ENCODE data around the gene CIAO3.

CIAO3 gene

GRCh38 chr16:711548-712320, 29.1 kb downstream of the CIAO3 start:
- Histone ChIP-seq H3K4me3 (ENCODE audit: extremely low read depth, insufficient read depth, low read length, poor library complexity, severe bottlenecking) (no peak overlapping the region), H3K9me3 (ENCODE audit: control insufficient read depth, low read length) (no peaks in the 10 kb centered on the region), H3K4me1 (ENCODE audit: control insufficient read depth, insufficient read depth, low read length, poor library complexity, severe bottlenecking) (peaks cover 18% of the 10 kb centered on the region), H3K36me3 (ENCODE audit: control insufficient read depth, insufficient read depth, low read length) (no peaks in the 10 kb centered on the region), H3K27ac (ENCODE audit: low read depth, low read length, severe bottlenecking) (no peak overlapping the region)
- 8 to 40% methylated on average over 5 to 19 of the region's 25 CpGs for WGBS, 2 experiments (ENCODE audit: insufficient coverage in 2 of 2)

- H3K4me3 ChIP-seq (ENCODE audit: extremely low read depth, insufficient read depth, low read length, poor library complexity, severe bottlenecking): no peak overlapping the region
- H3K27ac ChIP-seq (ENCODE audit: low read depth, low read length, severe bottlenecking): no peak overlapping the region
- H3K4me1 ChIP-seq (ENCODE audit: control insufficient read depth, insufficient read depth, low read length, poor library complexity, severe bottlenecking): peaks cover 12% of the 10 kb centered on the region
- no peaks in the 10 kb centered on the region for H3K9me3 ChIP-seq (ENCODE audit: control insufficient read depth, low read length)
- WGBS, 2 experiments (ENCODE audit: insufficient coverage in 2 of 2): 79 to 90% methylated on average over 10 to 12 of the region's 12 CpGs
- H3K36me3 ChIP-seq (ENCODE audit: control insufficient read depth, insufficient read depth, low read length): no peaks in the 10 kb centered on the region
Observed at GRCh38 chr16:711084-711483, 29.7 kb downstream of the CIAO3 start.

- Histone ChIP-seq H3K4me1 (ENCODE audit: control insufficient read depth, insufficient read depth, low read length, poor library complexity, severe bottlenecking) (peaks cover 11% of the 10 kb centered on the region), H3K36me3 (ENCODE audit: control insufficient read depth, insufficient read depth, low read length) (no peaks in the 10 kb centered on the region), H3K4me3 (ENCODE audit: extremely low read depth, insufficient read depth, low read length, poor library complexity, severe bottlenecking) (no peak overlapping the region), H3K27ac (ENCODE audit: low read depth, low read length, severe bottlenecking) (no peak overlapping the region), H3K9me3 (ENCODE audit: control insufficient read depth, low read length) (no peaks in the 10 kb centered on the region)
- 80% methylated on average over 20 to 21 of the region's 21 CpGs for WGBS, 2 experiments (ENCODE audit: insufficient coverage in 2 of 2)
Observed at GRCh38 chr16:710500-711075, 30.2 kb downstream of the CIAO3 start.

GRCh38 chr16:709566-710499, 31.0 kb downstream of the CIAO3 start:
- WGBS, 2 experiments (ENCODE audit: insufficient coverage in 2 of 2): 35 to 40% methylated on average over 20 to 29 of the region's 30 CpGs
- Histone ChIP-seq H3K4me3 (ENCODE audit: extremely low read depth, insufficient read depth, low read length, poor library complexity, severe bottlenecking) (no peak overlapping the region), H3K36me3 (ENCODE audit: control insufficient read depth, insufficient read depth, low read length) (no peaks in the 10 kb centered on the region), H3K4me1 (ENCODE audit: control insufficient read depth, insufficient read depth, low read length, poor library complexity, severe bottlenecking) (peaks cover 11% of the 10 kb centered on the region), H3K9me3 (ENCODE audit: control insufficient read depth, low read length) (no peaks in the 10 kb centered on the region), H3K27ac (ENCODE audit: low read depth, low read length, severe bottlenecking) (peak overlapping the region; percentile 79)

- WGBS, 2 experiments (ENCODE audit: insufficient coverage in 2 of 2): 73 to 78% methylated on average over 2 of the region's 4 CpGs
- H3K9me3 ChIP-seq (ENCODE audit: control insufficient read depth, low read length): no peaks in the 10 kb centered on the region
- H3K4me1 ChIP-seq (ENCODE audit: control insufficient read depth, insufficient read depth, low read length, poor library complexity, severe bottlenecking): peaks cover 11% of the 10 kb centered on the region
- H3K36me3 ChIP-seq (ENCODE audit: control insufficient read depth, insufficient read depth, low read length): no peaks in the 10 kb centered on the region
- no peak overlapping the region for H3K27ac ChIP-seq (ENCODE audit: low read depth, low read length, severe bottlenecking)
- no peak overlapping the region for H3K4me3 ChIP-seq (ENCODE audit: extremely low read depth, insufficient read depth, low read length, poor library complexity, severe bottlenecking)
Observed at GRCh38 chr16:708959-709358, 31.8 kb downstream of the CIAO3 start.

- Histone ChIP-seq H3K27ac (ENCODE audit: low read depth, low read length, severe bottlenecking) (no peak overlapping the region), H3K4me1 (ENCODE audit: control insufficient read depth, insufficient read depth, low read length, poor library complexity, severe bottlenecking) (peaks cover 11% of the 10 kb centered on the region), H3K9me3 (ENCODE audit: control insufficient read depth, low read length) (no peaks in the 10 kb centered on the region), H3K36me3 (ENCODE audit: control insufficient read depth, insufficient read depth, low read length) (no peaks in the 10 kb centered on the region), H3K4me3 (ENCODE audit: extremely low read depth, insufficient read depth, low read length, poor library complexity, severe bottlenecking) (no peak overlapping the region)
- WGBS, 2 experiments (ENCODE audit: insufficient coverage in 2 of 2): 49 to 56% methylated on average over 3 of the region's 3 CpGs
Observed at GRCh38 chr16:708019-708418, 32.8 kb downstream of the CIAO3 start.

- no peaks in the 10 kb centered on the region for H3K9me3 ChIP-seq (ENCODE audit: control insufficient read depth, low read length)
- WGBS, 2 experiments (ENCODE audit: insufficient coverage in 2 of 2): 36 to 46% methylated on average over 12 to 14 of the region's 14 CpGs
- no peak overlapping the region for H3K27ac ChIP-seq (ENCODE audit: low read depth, low read length, severe bottlenecking)
- H3K4me3 ChIP-seq (ENCODE audit: extremely low read depth, insufficient read depth, low read length, poor library complexity, severe bottlenecking): no peak overlapping the region
- H3K4me1 ChIP-seq (ENCODE audit: control insufficient read depth, insufficient read depth, low read length, poor library complexity, severe bottlenecking): peaks cover 11% of the 10 kb centered on the region
- H3K36me3 ChIP-seq (ENCODE audit: control insufficient read depth, insufficient read depth, low read length): no peaks in the 10 kb centered on the region
Observed at GRCh38 chr16:707062-707538, 33.7 kb downstream of the CIAO3 start.

GRCh38 chr16:706189-707061, 34.4 kb downstream of the CIAO3 start:
- Histone ChIP-seq H3K36me3 (ENCODE audit: control insufficient read depth, insufficient read depth, low read length) (no peaks in the 10 kb centered on the region), H3K4me3 (ENCODE audit: extremely low read depth, insufficient read depth, low read length, poor library complexity, severe bottlenecking) (no peak overlapping the region), H3K4me1 (ENCODE audit: control insufficient read depth, insufficient read depth, low read length, poor library complexity, severe bottlenecking) (peaks cover 11% of the 10 kb centered on the region), H3K9me3 (ENCODE audit: control insufficient read depth, low read length) (no peaks in the 10 kb centered on the region), H3K27ac (ENCODE audit: low read depth, low read length, severe bottlenecking) (no peak overlapping the region)
- WGBS, 2 experiments (ENCODE audit: insufficient coverage in 2 of 2): 6 to 8% methylated on average over 28 to 45 of the region's 49 CpGs

- WGBS, 2 experiments (ENCODE audit: insufficient coverage in 2 of 2): 1% methylated on average over 31 to 60 of the region's 115 CpGs
- Histone ChIP-seq H3K4me1 (ENCODE audit: control insufficient read depth, insufficient read depth, low read length, poor library complexity, severe bottlenecking) (peaks cover 9% of the 10 kb centered on the region), H3K36me3 (ENCODE audit: control insufficient read depth, insufficient read depth, low read length) (no peaks in the 10 kb centered on the region), H3K27ac (ENCODE audit: low read depth, low read length, severe bottlenecking) (no peak within 1 kb of the TSS), H3K9me3 (ENCODE audit: control insufficient read depth, low read length) (no peaks in the 10 kb centered on the region), H3K4me3 (ENCODE audit: extremely low read depth, insufficient read depth, low read length, poor library complexity, severe bottlenecking) (peak within 1 kb of the TSS; percentile 14)
Observed at GRCh38 chr16:705431-706188, 35.2 kb downstream of the CIAO3 start, which contains the start of gene FBXL16. TSS of gene FBXL16 (minus strand) at chr16:705801. CDS start at chr16:697405, 8,396 bp downstream.

All from mesodermal cell (in vitro differentiated cells).